IPS DF 19.7 (cell line): Measurements from ENCODE around the gene CASKIN1.
A peak's percentile ranks its signal among the peaks of the same experiment; 100 is the strongest.

ENCODE experiments used
- DNase-seq: peaks from one replicate; pipeline ENCODE4 v3.0.0-alpha.2; 2013; ENCODE audit warnings: low read depth, low spot score

CASKIN1 gene

GRCh38 chr16:2195322-2196161 lies 863 bp downstream of the CASKIN1 start:
- DNase-seq = no peak

DNA sequence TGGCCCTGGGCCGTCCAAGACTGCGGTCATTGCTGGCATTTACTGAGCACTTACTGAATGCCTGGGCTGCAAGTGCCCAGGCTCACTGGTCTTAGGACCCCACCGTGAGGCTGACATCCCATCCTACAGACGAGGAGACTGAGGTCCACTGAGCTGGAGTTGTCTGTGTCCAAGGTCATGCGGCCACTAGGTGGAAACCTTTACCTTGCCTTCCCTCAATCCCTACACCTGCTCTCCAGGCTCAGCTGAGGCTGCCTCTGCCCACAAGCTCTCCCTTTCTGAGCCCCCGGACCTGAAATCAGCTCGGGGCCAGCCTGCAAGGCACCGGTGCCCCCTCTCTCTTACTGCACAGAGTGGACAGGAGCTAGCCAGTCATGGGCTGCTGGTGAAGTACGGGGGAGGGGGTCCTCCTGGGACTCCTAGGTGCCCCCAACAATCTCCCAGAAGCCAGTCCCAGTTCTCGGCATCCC lies 1.5 kb downstream of the CASKIN1 start:
- DNase-seq = peak; percentile 75

DNA sequence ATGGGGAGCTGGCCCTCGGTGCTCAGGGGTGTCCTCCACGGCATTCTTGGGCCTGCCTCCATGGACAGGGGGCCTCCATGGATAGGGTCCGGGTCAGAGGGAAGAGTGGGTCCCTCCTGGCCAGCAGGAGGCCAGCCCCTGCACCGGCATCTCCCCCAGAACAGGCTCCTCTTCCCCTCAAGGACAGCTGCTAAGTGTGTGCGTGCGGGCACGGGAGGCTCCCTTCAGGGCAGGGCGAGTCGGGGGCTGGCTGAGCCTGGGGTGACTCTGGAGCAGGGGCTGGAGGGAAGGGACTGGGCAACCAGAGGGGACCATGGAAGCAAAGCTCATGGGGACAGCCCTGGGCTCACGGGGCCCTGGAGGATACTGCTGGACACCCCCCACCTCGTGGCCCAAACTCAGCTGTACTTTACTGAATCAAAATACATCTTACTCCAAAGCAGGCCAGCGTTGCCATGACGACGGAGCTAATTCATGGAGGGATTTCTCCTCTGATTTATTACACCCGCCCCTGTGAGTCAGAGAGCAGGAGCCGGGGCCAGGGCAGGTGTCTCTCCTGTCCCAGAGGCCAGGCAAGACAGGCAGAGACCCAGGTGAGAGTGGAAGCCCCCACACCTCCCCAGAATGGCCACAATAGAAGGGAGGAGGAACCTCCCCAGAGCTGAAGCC lies 2.1 kb downstream of the CASKIN1 start:
- DNase-seq = no peak

DNA sequence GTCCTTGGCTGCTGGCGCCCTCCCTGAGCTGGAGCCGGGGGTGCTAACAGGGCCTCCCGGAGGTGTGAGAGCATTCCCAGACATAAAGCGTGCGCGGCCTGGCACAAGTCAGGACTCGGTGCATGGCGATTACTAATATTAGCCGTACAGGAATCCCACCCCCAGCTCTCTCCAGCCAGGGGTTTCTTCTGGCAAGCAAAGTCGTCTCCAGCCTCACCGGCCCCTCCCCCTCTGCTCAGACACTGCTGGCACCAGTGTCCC lies 5.0 kb downstream of the CASKIN1 start:
- no peak for DNase-seq

DNA sequence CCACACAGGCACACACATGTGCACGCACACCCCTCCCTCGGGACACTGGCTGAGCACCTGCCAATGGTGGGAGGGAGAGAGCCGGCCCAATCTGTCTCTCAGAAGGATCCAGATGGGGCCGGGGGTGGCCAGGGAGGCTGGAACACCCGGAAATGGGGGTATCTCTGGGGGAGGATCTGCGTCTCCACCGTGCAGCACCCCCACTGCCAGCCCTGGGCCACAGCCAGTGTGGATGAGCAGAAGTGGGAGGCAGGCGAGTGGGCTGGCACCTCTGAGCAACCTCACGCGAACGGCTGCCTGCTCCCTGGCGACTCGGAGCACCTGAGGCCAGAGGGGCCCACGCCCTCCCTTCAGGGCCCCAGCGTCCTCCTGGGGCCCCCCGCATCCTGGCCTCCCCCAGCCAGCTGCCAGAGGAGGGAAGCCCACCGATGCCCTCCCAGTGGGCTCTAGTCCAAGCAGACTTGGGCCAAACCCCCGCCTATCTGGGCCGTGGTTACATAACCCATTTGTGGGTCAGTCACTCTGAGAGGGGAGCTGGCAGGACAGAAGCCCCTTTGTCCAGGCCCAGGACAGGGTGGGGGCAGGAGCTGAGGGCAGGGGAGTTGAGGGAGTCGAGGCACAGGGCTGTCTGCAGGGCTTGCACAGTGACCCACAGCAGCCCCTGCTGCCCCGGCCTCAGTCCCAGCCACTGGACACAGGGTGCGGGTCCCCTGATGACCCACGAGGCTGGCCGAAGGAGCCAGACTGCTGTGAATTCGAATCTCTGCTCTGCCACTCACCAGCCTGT lies 5.6 kb downstream of the CASKIN1 start:
- no peak for DNase-seq

DNA sequence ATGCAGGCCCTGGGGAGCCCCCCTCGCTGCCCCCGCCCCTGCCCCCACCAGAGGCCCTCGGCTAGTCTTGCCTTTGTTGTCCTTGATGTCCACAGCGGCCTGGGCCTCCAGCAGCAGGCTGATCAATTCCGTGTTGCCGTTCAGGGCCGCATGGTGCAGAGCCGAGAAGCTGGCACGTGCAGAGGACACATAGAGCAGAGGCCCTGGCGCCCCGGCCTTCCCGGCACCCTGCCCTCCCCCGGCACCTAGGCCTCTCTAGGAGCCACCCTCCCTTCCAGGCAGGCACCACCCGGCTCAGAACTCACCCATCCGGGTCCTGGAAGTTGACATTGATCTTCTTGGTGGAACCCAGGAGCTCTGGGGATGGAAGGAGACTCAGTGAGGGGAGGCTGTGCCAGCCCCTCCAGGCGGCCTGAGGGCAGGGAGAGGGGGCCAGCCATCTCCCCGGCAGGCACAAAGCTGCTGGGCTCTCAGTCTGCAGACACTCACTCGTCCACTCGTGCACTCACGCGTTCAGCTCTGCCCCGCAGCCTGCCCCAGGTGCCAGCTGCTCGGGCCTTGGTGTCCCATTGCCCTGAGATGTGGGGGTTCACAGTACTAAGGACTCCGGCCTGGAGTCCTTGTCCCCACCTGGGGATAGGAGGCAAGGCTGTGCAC lies 6.3 kb downstream of the CASKIN1 start:
- no peak for DNase-seq

- no peak for DNase-seq
Observed at GRCh38 chr16:2189252-2189893, 7.0 kb downstream of the CASKIN1 start.

DNA sequence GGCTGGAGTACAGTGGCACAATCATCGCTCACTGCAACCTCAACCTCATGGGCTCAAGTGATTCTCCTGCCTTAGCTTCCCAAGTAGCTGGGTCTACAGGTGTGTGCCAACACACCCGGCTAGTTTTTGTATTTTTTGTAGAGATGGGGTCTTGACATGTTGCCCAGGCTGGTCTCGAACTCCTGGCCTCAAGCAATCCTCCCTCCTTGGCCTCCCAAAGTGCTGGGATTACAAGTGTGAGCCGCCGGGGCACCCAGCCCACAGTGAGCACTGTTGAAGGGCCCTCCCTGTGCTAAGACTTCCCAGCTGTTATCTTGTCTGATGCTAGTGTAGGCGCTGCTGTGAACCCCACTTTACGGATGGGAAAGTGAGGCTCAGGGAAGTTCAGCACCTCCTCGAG lies 8.0 kb downstream of the CASKIN1 start:
- no peak for DNase-seq

DNA sequence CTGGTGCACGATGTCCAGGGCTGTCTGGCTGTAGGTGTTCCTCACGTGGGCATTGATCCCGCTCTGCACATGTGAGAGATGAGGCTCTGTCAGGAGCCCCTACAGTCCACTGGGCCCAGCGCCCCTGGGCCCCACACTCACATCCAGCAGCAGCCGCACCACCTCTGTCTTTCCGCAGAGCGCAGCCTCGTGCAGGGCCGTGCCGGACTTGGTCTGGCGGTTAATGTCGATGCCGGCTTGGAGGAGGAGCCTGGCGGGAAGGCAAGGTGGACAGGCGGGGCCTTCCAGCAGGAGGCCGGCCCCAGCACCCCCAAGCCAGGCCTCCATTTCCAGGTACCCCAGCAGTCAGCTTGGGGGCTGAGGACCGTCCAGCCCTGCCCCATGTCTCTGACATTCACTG lies 9.2 kb downstream of the CASKIN1 start:
- no peak for DNase-seq

GRCh38 chr16:2186505-2186904 lies 9.9 kb downstream of the CASKIN1 start:
- DNase-seq = no peak

- no peak for DNase-seq
Observed at GRCh38 chr16:2186064-2186463, 10.3 kb downstream of the CASKIN1 start.

DNA sequence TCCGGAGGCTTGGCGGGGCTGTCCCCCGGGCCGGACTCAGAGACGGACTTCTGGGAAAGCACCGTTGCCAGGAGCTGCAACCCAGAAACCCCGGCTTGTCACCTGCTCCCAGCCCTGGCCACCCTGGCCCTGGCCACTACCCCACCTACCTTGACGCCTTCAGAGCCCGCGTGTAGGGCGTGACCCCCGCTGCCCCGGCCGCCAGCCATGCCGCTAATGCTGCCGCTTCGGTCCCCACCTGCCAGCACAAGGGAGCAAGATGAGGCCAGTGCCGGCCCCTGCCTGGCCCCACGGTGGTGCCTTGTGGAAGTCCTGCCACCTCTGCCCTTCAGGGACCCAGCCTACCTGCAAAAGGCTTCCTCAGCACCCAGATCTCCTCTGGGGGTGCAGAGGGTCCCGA lies 11.4 kb downstream of the CASKIN1 start:
- no peak for DNase-seq

DNA sequence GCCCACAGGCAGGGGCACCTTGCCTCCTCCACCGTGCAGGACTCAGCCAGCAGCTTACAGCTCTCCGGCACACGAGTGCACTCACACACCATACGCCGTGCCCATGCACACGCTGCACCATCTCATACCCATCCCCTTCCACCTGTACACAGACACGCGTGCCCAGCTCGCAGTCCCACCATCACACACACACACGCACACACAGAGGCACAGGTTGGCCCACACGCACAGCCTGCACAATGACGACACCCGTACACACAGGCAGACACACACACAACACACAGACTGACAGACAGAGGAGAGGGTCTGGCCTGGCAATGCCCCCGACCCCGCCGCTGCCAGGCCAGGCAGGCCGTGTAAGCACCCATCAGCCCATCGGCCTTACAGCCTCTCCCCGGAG lies 12.1 kb downstream of the CASKIN1 start:
- DNase-seq = no peak

GRCh38 chr16:2183671-2184070 lies 12.7 kb downstream of the CASKIN1 start:
- no peak for DNase-seq

GRCh38 chr16:2181952-2182351 lies 14.5 kb downstream of the CASKIN1 start:
- DNase-seq = no peak

GRCh38 chr16:2180962-2181923 lies 15.2 kb downstream of the CASKIN1 start:
- DNase-seq = no peak

DNA sequence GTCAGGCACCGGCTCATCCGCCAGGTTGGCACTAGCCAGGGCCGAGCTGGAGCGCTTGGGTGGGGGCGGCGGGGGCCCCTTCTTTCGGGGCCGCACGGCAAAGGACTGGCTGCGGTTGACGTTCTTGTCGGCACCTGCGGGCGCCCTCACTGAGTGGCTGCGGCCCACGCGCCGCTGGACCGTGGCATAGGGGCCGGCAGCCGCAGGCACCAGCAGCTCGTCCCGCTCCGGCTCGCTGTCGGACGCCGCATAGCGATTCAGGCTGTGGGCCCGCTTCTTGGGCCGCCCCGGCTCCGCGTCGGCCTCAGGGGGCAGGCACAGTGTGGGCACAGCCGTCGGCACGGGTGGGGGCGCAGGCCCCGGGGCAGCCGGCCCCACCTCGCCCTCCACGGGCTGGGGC lies 15.9 kb downstream of the CASKIN1 start:
- no peak for DNase-seq

- DNase-seq = no peak
Observed at GRCh38 chr16:2179576-2179975, 16.8 kb downstream of the CASKIN1 start.

GRCh38 chr16:2179107-2179501 lies 17.3 kb downstream of the CASKIN1 start:
- DNase-seq = no peak

DNA sequence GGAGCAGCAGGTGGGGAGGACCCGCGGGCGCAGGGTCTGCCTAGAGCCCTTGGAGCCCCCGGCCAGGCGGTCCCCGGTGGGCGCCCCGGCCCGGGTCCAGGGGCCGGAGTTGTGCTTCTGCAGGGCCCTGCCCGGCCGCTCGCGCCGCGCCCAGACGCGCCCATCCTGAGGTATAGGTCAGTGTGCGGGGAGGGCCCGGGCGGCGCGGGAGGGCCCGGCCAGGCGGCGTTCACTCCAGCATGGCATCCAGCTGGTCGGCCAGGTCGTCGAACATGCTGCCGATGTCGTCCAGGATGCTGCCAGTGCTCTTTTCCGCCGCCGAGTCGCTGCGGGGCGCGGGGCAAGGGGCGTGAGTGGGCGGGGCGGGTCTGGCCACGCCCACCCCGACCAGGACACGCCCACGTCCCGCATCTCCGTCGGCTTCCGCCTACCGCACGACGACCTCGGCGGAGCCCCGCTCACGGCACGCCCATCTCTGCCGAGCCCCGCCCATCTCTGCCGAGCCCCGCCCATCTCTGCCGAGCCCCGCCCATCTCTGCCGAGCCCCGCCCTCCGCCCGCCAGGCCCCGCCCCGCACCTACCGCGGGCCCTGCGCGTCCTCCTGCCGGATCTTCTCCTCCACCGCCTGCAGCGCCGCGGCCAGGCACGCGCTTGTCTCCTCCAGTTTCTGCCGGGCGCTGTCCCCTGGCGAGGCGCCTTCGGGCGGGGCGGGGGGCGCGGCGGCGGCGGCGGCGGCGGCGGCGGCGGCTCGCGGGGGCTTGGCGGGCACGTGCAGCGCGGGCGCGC lies 17.9 kb downstream of the CASKIN1 start:
- no peak for DNase-seq
